Measurements from ENCODE around the gene PTPRC. TPM values are rescaled to one million over a fixed set of nuclear protein-coding genes. Genes with fewer than 3 reads are reported as not detected.

PTPRC gene
- total and polyA plus RNA-seq, 2 donors (not counting 1 experiment from before 2014, with no cell fraction given), result under 0.01 to 0.11 TPM

- Histone ChIP-seq H3K79me2 (ENCODE audit: control insufficient read depth, insufficient read depth, low read length) (no peaks in the 10 kb centered on the region), H3K4me1 (ENCODE audit: control insufficient read depth, extremely low read depth, insufficient read depth, low read length) (no peaks in the 10 kb centered on the region), H3K27ac (ENCODE audit: insufficient read depth, low read length) (no peak overlapping the region), H3K9me3 (ENCODE audit: control insufficient read depth, insufficient read depth, low read depth, low read length) (no peaks in the 10 kb centered on the region), H2AFZ (ENCODE audit: low read length) (no peak overlapping the region), H3K4me2 (ENCODE audit: extremely low read depth, insufficient read depth, low read length) (no peak overlapping the region), H4K20me1 (ENCODE audit: control insufficient read depth, extremely low read depth, insufficient read depth, low read length) (no peaks in the 10 kb centered on the region), H3K9ac (ENCODE audit: insufficient read depth, low read length) (no peak overlapping the region), H3K27me3 (ENCODE audit: control insufficient read depth, insufficient read depth, low read length) (no peaks in the 10 kb centered on the region), H3K36me3 (ENCODE audit: control insufficient read depth, insufficient read depth, low read length) (no peaks in the 10 kb centered on the region), H3K4me3 (replicated peaks in 1 of 4; ENCODE audit: control extremely low read depth in 1 of 4, insufficient read depth in 1 of 4, low read depth in 3 of 4, low read length in 4 of 4) (peak overlapping the region in 1 of 4 experiments; percentile 0)
- peak in 1 of 2 donors; percentile 28 for DNase-seq (ENCODE audit: low read depth in 2 of 2)
- no peak for TF ChIP-seq CTCF (conservative IDR thresholded peaks at IDR 0.05 in 1 of 2, IDR thresholded peaks at IDR 0.05 in 1 of 2; ENCODE audit: low read depth in 1 of 2, low read length in 2 of 2)
- no peak for TF ChIP-seq EZH2 (IDR thresholded peaks at IDR 0.05; ENCODE audit: low read length, missing control alignments)
These were observed 125.9 kb downstream of the PTPRC start for GRCh38 chr1:198764748-198765147.

- no peak for TF ChIP-seq CTCF (conservative IDR thresholded peaks at IDR 0.05 in 1 of 2, IDR thresholded peaks at IDR 0.05 in 1 of 2; ENCODE audit: low read depth in 1 of 2, low read length in 2 of 2)
- TF ChIP-seq EZH2 (IDR thresholded peaks at IDR 0.05; ENCODE audit: low read length, missing control alignments), result no peak
- Histone ChIP-seq H3K79me2 (ENCODE audit: control insufficient read depth, insufficient read depth, low read length) (no peaks in the 10 kb centered on the region), H4K20me1 (ENCODE audit: control insufficient read depth, extremely low read depth, insufficient read depth, low read length) (no peaks in the 10 kb centered on the region), H3K27ac (ENCODE audit: insufficient read depth, low read length) (no peak overlapping the region), H2AFZ (ENCODE audit: low read length) (no peak overlapping the region), H3K9ac (ENCODE audit: insufficient read depth, low read length) (no peak overlapping the region), H3K9me3 (ENCODE audit: control insufficient read depth, insufficient read depth, low read depth, low read length) (no peaks in the 10 kb centered on the region), H3K4me3 (replicated peaks in 1 of 4; ENCODE audit: control extremely low read depth in 1 of 4, insufficient read depth in 1 of 4, low read depth in 3 of 4, low read length in 4 of 4) (no peak overlapping the region), H3K4me1 (ENCODE audit: control insufficient read depth, extremely low read depth, insufficient read depth, low read length) (no peaks in the 10 kb centered on the region), H3K4me2 (ENCODE audit: extremely low read depth, insufficient read depth, low read length) (no peak overlapping the region), H3K27me3 (ENCODE audit: control insufficient read depth, insufficient read depth, low read length) (no peaks in the 10 kb centered on the region), H3K36me3 (ENCODE audit: control insufficient read depth, insufficient read depth, low read length) (no peaks in the 10 kb centered on the region)
- no peak for DNase-seq (ENCODE audit: low read depth in 2 of 2)
These were observed 126.6 kb downstream of the PTPRC start for GRCh38 chr1:198765416-198765815.

- no peaks in the 10 kb centered on the region for H3K36me3 ChIP-seq (ENCODE audit: control insufficient read depth, insufficient read depth, low read length)
- H3K4me2 ChIP-seq (ENCODE audit: extremely low read depth, insufficient read depth, low read length), result no peak overlapping the region
- H3K9ac ChIP-seq (ENCODE audit: insufficient read depth, low read length), result no peak overlapping the region
- H3K4me3 ChIP-seq (replicated peaks in 1 of 4; ENCODE audit: control extremely low read depth in 1 of 4, insufficient read depth in 1 of 4, low read depth in 3 of 4, low read length in 4 of 4), result no peak overlapping the region
- H3K27ac ChIP-seq (ENCODE audit: insufficient read depth, low read length), result no peak overlapping the region
- no peaks in the 10 kb centered on the region for H3K4me1 ChIP-seq (ENCODE audit: control insufficient read depth, extremely low read depth, insufficient read depth, low read length)
- H3K79me2 ChIP-seq (ENCODE audit: control insufficient read depth, insufficient read depth, low read length), result no peaks in the 10 kb centered on the region
- no peaks in the 10 kb centered on the region for H3K27me3 ChIP-seq (ENCODE audit: control insufficient read depth, insufficient read depth, low read length)
- TF ChIP-seq EZH2 (IDR thresholded peaks at IDR 0.05; ENCODE audit: low read length, missing control alignments), result no peak
- peak; percentile 50 to 57 for TF ChIP-seq CTCF (conservative IDR thresholded peaks at IDR 0.05 in 1 of 2, IDR thresholded peaks at IDR 0.05 in 1 of 2; ENCODE audit: low read depth in 1 of 2, low read length in 2 of 2)
- H4K20me1 ChIP-seq (ENCODE audit: control insufficient read depth, extremely low read depth, insufficient read depth, low read length), result no peaks in the 10 kb centered on the region
- H2AFZ ChIP-seq (ENCODE audit: low read length), result no peak overlapping the region
- no peaks in the 10 kb centered on the region for H3K9me3 ChIP-seq (ENCODE audit: control insufficient read depth, insufficient read depth, low read depth, low read length)
- DNase-seq (ENCODE audit: low read depth in 2 of 2), result peak; percentile 42 to 66
These were observed 132.8 kb downstream of the PTPRC start for GRCh38 chr1:198771563-198772153.
